Stimulated activated CD8-positive, alpha-beta memory T cell treated with anti-CD3 and anti-CD28 coated beads, Interleukin-15, amount 100 ng/mL, for 48 hours (primary cell): ENCODE data around the gene NDRG3.
"Not testable (repeated sequence)": the region's sequence is repeated elsewhere in the genome, so short reads cannot be mapped to it uniquely, and the experiment has no call there.

Source experiments
- DNase-seq, 2 donors: peaks; one replicate each; pipeline ENCODE4 v3.0.0-alpha.2; 2020; ENCODE audit warnings: low read depth in 2 of 2

NDRG3 gene

DNA sequence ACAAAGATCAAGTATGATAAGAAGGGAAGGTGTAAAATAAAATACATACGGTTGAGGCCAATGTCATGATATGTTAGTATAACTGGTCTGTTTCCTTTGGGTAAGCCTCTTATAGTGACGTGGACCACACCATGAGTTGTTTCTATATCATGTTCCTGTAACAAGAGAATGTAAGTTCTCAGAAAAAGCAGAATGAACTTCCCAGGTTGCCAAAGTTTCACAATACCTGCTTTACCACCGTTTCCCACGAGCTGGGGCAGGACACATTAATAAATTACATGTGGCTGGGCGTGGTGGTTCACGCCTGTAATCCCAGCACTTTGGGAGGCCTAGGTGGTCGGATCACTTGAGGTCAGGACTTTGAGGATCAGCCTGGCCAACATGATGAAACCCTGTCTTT is 57.3 kb downstream of the NDRG3 start:
- DNase-seq = no peak

DNA sequence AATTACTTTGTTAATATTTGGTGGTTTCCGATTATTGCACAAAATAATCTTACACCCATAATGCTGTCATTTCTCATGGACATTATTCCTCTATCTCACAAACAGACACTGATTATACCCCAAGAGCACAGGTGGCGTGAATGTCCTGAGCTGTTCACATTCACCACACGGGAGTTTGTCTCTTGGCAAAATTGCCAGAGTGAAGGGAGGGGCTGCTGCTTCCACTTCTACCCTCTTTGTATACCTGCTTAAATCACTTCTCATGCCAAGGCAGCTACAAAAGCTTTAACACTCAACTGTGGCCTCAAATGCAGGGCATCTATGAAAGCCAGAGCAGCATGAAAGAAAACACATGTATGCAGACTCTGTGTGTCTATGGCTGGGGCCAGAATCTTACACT is 58.0 kb downstream of the NDRG3 start:
- DNase-seq = no peak

DNA sequence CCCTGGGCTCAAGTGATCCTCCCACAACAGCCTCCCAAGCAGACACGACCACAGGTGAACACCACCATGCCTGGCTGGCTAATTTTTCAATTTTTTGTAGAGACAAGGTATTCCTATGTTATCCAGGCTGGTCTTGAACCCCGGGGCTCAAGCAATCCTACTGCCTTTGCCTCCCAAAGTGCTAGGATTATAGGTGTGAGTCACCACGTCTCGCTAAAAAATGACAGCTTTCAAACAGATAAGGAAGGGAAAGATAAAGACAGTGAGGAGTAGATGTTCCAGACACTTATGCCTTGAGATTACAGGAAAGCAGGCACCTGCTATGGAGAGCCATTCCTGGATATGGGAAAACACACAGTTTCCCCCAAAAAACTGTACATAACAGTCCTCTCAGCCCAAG is 58.9 kb downstream of the NDRG3 start:
- no peak for DNase-seq

DNA sequence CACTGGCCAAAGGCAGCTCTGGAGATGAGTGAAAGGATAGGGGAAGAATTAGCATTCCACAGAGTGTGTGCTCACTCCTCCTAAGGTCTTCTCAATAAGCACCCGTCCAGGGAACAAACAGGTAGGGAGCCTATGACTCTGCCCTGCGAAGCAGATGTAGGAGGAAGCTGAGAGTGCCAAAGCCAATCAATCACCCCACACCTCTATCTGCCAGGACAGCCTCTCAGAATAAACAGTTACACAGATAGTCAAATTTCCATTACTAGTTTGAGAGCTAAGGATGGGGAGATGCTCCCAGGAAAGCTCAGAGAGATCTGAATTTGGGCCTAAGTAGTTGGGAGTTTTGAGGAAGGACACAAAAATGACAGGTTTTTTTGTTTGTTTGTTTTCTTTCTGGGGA is 59.4 kb downstream of the NDRG3 start:
- no peak for DNase-seq

DNA sequence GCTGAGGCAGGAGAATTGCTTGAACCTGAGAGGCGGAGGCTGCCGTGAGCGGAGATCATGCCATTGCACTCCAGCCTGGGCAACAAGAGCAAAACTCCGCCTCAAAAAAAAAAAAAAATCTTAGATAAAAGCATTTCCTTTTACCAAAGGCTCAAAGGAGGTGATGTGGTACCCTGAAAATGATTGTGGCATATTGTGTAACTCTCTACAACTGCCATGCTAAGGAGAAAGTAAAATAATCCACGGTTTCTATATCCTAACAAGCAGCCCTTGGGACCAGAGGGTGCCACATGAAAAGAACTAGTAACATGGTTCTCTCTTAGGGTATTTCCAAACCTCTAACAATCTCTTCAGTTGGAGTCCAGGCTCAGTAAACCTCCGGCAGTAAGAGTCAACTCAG is 61.1 kb downstream of the NDRG3 start:
- no peak for DNase-seq

DNA sequence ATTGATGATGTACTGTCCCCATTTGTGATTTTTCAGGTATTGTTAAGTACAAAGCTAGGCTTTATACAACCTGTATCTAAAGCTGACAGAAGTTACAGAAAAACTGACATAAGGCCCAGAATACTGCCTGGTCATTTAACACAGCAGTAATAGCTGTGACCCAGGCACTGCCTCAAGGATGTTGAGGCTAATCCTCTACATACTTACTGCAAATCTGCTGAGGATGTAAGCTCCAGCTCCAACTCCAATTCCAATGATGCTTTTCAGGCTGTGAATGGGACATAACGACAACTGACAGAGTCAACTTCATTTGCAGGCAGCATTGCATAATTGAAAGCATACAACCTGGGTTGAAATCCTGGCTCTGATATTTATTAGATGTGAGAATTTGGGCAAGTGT is 63.6 kb downstream of the NDRG3 start:
- DNase-seq = no peak

DNA sequence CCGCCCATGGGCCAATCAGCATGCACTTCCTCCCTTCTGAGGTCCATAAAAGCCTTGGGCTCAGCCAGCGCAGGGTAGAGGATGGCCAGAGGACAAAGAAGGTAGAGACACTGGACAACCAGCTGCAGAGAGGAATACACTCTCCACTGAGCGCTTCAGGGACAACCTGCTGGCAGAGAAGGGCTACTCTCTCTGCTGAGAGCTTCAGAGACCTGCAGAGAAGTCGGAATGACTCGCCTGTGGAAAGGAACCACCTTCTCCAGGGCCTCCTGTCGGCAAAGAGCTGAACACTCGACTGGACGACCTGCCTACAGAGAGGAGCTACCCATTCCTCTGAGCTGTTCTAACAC is 68.5 kb downstream of the NDRG3 start:
- no peak for DNase-seq

DNA sequence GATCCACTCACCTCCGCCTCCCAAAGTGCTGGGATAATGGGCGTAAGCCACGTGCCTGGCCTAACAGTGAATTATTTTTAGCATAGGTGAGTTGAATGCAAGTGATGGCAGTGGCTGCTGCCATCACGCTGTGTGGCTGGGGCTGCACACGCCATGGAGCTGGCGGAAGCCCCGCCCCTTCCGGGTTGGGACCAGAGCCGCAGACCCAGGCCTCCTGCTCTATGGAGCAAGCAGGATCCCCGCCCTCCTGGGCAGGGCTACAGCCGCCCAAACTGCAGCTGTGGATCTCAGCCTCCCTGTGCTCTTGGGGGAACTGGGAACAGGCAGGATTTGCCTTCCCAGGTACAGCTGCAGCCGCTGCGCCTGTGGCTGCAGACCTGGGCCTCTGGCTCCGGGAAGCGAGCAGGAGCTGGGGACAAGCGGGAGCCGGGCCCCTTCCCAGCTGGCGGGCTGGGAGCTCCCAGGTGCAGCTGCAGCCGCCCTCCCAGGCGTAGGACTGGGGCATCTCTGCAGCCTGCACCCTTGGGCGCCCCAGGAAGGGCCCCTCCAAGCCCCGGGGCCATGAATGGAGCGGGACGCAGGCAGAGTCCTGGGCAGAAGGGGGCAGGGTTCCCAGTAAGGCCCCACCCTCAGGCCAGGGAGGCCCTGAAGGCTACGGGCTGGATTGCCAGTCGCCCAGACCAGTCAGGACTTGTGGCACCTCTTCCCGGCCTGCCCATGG is 69.0 kb downstream of the NDRG3 start:
- no peak for DNase-seq

DNA sequence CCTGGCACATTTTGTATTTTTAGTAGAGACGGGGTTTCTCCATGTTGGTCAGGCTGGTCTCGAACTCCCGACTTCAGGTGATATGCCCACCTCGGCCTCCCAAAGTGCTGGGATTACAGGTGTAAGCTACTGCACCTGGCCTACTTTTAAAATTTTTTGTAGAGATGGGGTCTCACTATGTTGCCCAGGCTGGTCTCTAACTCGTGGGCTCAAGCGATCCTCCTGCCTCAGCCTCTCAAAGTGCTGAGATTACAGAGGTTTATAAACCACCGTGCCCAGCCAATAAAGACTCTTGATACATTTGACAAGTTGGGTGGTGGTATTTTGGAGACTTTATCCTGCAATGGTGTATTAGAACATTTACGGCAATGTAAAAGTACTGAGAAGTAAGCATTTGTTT is 70.3 kb downstream of the NDRG3 start:
- DNase-seq = not testable (repeated sequence)

DNA sequence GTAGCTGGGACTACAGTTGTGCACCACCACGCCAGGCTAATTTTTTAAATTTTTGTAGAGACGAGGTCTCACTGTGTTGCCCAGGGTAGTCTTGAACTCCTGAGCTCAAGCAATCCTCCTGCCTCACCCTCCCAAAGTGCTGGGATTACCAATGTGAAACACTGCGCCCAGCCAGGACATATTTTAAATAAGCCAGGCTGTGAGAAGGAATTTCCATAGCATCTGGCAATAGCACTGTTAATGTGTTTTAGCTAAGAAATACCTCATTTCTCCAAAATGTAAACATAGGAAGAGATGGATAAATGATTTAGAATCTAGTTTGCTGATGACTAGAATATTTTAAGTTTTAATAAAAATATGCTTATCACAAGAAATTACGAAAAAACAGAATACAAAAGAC is 72.9 kb downstream of the NDRG3 start:
- no peak for DNase-seq

DNA sequence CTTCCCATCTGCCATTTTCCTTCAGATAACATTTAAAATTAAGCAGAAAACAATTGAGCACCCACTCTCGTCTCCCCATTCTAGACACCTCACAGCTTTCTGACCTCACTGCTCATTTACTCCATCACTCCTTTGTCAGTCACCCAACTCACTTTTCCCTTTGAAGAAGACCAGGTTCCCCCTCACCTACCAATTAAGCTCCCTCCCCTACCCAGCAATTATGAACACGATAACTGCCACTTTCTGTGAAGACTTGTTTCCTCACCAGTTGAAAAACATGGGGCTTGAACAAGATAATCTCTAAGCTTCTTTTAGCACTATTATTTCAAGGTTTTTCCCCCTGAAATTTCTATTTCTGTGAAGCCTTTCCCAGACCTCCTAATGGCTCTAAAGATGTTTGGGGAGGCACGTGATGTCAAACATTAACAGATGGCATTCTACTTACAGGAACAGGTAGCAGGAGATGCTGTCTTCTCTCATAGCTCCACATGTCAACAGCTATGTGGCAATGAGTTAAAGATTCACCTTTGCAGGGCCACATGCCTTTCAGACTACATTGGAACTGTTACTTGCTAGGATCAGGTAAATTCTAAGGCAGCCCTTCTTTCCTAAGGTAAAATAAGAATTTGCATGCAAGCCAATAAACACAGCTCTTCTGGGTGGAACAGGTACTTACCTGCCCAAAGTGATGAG is 75.1 kb downstream of the NDRG3 start:
- no peak for DNase-seq

DNA sequence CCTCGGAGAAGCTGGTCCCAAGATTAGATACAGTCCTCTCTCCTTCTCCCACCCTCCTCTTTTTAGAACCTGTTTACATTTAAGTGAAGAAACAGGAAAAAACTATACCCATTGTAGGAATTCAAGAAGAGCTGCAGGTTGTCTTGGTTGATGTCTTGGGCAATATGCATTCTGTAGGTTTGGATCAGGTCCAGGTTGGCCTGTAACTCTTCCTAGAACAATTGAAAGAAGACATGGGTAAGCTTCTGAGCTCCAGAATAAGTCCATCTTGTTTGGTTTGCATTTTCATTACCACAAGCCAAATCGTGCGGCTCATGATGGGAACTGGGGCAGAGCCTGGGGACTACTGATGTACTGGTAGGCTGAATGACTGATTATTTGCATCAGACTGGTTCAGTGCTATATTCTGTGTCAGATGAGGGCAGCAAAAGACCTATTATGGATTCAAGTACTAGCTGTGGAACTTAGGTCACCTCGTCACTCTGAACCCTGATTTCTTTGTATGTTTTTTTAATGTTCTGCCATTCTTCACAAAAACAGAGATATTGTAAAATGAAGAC is 79.6 kb downstream of the NDRG3 start:
- DNase-seq = no peak

DNA sequence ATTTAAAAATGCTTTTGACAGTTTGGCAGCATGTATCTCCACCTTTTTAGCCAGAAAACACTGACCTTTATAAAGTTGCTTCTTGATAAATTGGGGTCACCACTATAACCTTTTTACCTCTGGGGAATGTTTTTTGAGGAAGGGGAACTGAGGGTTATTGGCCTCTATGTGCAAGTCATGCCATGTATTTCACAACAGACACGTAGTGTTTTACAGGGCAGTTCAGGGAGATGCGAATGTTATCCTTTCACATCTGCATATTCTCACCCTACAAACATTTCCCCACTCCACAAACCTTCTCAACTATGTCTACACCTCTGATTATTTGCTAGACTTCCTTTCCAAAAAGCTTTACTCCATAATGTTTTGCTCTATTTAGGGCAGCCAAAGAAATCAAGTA is 82.9 kb downstream of the NDRG3 start:
- DNase-seq = no peak

DNA sequence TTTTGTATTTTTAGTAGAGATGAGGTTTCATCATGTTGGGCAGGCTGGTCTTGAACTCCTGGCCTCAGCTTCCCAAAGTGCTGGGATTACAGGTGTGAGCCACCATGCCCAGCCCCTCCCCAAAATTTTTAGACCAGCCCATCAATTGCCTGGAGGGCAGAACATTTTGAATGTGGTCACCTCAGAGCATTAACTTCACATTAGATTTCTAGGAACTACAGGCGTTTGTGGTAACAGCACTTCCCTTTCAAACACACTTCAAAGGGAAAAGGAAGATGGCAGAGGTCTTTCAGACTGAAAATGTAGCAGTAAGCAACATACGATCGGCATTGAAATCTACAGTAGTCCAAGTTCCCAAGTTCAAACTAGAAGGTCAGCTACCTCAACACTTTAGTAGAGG is 87.6 kb downstream of the NDRG3 start:
- no peak for DNase-seq

DNA sequence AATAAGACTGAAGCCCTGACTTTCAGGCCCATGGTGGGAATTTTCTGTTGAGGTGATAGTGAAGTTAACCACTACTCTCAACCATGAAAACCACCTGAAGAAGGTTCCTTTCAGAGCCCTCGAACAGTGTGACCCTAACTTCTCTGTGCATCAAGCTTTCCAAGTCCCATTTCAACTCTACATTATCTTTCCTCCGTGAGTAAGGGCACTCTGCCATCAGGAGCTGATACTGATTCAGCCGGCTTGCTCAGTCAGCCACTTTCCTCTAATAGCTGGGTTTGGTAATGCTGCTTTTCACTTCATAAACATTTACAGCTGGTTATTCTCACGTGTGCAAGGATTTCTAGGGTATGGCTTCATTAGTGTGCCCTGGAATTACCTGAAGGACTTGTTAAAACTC is 89.2 kb downstream of the NDRG3 start:
- no peak for DNase-seq

DNA sequence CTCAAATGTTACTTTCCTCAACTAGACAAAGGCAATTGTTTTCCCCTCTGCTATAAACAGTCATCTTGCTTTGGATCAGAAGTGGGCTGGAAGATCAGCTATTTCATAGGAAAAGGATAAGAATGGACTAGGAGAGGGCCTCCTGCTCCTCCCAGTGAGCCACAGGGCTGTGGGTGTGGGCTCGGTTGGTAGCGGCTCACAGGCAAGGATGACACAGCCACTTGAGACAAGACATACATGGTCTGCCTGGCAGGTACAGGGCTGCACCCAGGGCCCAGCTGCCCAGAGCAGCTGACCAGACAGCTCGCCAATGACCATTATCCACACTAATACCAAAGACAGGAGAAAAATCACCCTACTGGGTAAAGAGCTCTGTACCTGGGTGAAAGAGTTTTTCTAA is 90.9 kb downstream of the NDRG3 start:
- DNase-seq = no peak

DNA sequence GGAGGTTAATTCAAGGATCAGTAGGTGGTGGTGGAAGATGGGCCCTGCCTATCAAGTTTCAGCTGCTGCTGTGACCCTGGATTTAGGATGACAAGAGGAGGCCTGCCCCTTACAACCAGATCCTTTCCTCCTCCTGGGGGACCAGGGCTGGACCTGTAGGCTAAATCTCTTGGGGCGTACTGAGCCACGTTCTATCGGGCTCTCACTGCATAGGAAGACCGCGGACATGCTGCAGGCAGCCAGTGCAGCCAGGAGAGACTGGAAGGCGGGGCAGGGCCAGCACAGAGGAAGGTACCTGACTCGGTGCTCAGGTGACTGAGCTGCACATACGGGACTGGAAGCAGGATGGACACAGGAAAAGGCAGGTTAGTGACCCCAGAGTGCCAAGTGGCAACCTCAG is 91.4 kb downstream of the NDRG3 start:
- DNase-seq = no peak

DNA sequence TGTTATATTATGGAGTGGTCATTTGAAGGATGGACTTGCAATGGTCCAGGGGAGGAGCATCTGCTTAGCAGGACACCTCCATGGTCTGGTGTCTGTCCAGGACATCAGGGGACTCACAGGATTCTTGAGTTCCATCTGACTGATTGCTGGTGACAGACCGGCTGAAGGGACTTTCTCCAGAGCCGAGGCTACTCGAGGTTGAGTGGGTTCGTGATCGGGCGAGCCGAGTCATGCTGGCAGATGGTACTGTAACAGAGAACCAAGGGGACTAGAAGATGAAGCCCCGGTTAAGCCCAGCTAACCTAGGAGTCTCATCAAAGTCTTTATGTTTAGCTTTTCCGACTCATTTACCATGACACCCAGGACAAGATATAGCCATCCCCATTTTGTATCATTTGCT is 92.4 kb downstream of the NDRG3 start:
- no peak for DNase-seq

DNA sequence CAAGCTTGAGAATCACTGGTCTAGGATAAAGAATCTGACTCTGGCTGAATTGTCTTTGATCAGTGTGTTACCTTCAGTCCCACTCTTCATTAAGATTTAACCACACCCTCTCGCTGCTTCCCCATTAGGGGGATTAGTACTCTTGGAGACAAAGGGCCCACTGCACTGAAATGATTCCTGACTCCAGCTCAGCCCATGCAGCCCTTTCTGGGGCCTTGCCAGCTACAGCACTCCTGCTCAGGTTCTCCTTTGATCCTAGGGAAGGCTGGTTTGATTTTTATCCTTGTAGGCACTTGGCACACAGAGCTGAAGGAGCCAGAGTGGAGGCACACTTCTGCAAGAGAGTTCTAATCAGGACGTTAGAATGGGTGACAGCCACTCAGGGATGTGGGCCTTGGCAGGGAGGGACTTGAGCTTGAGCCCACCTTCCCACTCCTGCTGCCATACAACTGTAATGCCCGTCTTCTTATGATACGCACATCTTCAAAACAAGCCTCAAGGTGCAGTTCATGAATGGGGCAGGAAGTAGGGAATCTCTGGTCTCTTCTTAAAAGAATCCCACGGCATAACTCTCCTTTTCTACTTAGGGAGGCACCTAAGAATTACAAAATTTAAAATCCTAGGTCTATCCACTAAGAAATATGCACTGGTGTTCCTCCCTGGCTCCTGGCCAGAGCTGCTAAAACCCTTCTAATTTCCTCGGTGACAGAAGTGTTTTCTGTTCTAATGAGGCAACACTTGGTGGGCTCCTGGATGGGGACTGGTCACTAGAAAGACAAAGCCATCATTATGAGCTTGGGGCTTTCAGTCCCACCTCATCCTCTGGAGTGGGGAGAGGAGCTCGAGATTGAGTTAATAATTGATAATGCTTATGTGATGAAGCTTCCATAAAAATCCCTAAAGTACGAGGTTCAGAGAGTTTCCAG is 98.4 kb downstream of the NDRG3 start:
- DNase-seq = no peak

DNA sequence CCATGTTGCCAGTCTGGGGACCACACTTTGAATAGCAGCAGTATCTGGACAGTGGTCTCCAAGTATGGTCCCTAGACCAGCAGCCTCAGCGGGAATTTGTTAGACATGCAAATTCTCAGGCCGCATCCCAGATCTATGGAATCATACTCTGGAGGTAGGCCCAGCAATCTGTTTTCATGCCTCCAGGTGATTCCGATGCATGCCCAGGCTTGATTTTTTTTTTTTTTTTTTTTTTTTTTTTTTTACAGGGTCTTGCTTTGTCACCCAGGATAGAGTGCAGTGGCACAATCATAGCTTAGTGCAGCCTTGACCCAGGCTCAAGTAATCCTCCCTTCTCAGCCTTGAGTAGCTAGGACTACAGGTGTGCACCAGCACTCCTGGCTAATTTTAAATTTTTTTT is 99.2 kb downstream of the NDRG3 start:
- no peak for DNase-seq

DNA sequence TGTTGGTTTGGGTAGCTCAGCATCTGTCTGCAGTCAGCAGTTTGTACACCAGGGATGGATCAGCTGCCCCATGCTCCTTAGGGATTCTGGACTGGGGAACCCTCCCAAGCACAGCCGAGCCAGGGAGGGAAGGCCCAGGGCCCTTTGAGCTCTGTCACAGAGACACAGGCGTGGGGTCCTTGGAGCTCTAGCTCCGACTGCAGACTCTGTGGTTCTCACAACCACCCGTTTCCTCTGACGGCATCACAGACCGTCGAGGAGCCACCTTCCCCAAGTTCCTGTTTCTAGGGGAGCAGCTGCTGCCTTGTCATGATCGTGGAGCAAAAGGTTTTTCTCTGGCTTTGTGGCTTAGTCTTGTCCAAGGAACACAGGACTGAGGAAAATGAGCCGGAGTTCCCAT is 99.9 kb downstream of the NDRG3 start, which contains the start of gene SLA2:
SLA2 (minus strand) TSS at position 199 of the 400 bp plus-strand sequence. CDS start 4,861 bp downstream, outside the sequence.
- DNase-seq = peak; percentile 55 to 58

DNA sequence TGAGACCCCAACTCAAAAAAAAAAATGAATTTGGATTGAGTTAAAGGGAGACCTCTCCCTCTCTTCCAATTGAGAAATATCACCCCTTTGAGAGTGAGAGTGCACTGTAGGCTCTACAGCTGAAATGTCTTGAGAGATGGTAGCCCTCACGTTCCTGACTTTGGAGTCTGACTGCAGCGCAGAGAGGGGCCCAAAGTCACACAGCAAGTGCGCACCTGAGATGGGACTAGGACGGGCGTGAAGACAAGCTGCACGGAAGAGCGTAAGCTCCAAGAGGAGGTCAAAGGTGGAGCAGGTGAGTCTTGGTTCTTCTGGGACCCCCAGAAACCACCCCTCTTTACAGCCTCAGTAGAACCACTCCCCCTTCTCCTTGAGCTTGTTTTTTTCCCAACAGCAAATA is 100.5 kb downstream of the NDRG3 start:
- no peak for DNase-seq
